NCI-H510A treated with DMSO at 0.1 percent for 48 hours (cell line): ENCODE data around the gene PBX1.

ENCODE experiments used
- DNase-seq: peaks from one replicate; lab custom pipeline; 2025; lab: John Stamatoyannopoulos, UW

Gene PBX1

GRCh38 chr1:164824542-164824941, 265.6 kb downstream of the PBX1 start:
- DNase-seq = no peak

DNA sequence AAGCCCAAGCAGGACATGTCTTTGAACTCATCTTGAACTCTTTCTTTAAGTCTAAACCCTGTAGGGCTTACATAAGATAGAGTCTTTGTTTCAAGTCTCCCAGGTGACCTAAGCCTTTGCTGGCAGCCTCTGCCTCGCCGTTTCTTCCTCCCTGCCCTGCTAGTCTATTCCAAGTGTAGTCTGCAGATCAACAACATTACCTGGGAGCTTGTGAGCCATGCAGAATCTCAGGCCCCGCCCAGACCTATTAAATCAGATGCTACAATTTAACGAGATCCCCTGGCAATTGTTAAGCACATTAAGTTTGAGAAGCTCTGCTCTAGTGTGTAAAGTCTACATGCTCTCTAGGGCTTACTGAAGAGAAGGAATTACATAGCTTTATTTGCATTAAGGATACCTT, 271.6 kb downstream of the PBX1 start:
- DNase-seq = no peak

- no peak for DNase-seq
Measured at GRCh38 chr1:164834641-164835040, 275.7 kb downstream of the PBX1 start.

- DNase-seq = no peak
Measured at GRCh38 chr1:164836614-164837018, 277.6 kb downstream of the PBX1 start.

DNA sequence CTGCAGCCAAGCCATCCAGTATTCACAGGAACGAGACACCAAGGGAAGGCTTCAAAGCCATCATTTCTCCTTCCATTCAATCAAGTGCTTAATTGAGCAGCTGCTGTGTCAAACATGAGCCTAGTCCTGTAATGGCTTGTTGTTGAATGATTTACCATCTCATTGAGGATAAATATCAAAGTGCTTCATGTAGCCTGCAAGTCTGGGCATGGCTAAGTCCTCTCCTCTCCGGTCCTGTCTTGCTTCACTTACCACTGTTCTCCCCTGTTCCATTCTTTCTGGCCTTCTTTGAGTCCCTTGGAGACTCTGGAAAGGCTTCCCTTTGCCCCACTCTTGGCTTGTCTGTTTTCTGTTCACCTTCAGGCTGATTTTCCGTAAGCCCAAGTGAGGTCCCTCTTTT, 279.8 kb downstream of the PBX1 start:
- no peak for DNase-seq

- no peak for DNase-seq
Measured at GRCh38 chr1:164840936-164841335, 282.0 kb downstream of the PBX1 start.

DNA sequence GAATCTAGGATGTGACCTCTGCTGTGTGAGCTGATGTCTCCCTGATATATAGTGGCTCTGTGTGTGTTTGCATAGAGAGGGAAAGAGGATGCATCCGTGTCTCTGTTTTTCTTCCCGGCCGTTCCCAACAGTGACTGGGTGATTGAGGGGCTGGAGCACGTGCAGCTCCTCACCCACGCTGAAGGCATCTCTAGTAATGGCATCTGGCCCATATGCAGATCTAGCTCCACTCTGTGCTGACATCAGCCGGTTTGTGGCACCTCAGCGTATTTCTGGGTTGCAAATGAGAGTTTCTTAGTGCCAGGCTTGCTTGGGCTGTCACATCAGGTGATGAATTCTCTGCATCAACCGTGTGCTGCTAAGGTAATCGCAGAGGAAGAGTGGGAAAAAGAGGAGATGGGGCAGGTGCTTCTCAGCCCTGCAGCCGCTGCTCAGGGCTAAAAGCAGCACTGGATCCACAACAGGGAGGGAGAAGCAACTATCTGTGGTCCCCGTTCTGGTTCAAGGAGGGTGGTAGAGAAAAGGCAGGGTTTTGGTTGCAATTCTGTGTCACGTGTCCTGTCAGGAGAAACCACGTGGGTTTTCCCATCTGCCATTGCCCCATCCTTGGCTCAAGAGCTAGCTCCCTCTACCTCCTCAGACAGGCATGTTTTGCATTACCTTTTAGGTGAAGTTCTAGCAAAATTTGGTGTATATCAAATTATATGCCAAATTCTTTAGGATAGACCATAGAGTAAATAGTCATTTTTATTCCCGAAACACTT, 282.9 kb downstream of the PBX1 start:
- no peak for DNase-seq

DNA sequence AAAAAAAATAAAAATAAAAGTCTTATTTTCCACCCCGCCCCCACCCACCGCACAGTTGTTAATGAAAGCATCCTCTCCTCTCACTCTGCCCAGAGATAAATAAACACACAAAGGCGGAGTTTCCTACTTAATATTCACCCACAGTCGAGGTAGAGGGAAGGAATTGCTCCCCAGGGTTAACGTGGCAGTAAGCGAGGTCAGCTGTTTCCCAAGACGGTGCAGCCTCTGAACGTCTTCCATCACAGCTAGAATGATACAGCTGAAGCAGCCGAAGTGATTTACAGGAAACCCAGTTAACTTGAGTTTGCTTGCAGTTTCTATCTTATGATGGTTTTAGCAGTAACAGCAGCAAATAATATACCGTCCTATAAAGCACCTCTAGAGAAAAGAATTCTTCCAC, 283.9 kb downstream of the PBX1 start:
- no peak for DNase-seq

GRCh38 chr1:164843743-164844500, 284.9 kb downstream of the PBX1 start:
- DNase-seq = no peak

GRCh38 chr1:164846731-164847691, 288.0 kb downstream of the PBX1 start:
- DNase-seq = no peak

DNA sequence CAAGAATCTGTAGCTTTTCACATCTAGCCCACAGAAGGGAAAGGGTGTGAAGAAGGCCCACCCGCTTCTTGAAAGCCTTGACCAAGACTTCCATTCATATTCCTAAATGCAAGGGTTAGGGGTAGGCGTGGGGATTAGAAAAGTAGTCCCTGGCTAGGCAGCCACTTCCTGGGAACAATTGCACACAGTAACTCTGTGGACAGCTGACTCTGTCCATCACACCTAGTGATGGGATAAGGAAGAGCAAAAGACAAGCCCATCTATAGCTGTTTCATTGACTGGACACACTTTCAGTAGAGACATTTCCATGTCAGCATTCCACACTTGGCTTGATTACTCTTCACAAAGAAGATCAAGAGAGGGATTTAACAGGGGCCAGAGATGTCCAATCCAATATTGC, 294.2 kb downstream of the PBX1 start:
- no peak for DNase-seq

GRCh38 chr1:164855716-164856329, 296.8 kb downstream of the PBX1 start:
- no peak for DNase-seq

DNA sequence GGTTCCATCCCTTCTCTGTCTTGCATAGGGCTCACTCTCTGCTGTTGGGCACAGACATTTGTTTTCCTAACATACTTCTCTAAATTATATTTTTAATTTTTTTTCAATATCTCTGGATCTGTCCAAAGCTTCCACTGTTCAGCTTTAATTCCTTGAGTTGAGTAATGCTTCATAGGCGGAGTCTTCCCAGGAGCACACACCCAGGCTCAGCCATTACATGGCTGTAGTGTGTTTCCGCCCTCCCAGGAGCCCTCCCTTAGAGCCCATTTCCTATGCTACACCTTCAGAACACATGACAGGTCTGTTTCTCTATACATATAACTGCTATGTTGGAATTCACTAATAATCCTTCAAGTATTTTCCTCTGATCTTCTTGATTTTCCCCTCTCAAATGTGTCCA, 297.4 kb downstream of the PBX1 start:
- DNase-seq = no peak

DNA sequence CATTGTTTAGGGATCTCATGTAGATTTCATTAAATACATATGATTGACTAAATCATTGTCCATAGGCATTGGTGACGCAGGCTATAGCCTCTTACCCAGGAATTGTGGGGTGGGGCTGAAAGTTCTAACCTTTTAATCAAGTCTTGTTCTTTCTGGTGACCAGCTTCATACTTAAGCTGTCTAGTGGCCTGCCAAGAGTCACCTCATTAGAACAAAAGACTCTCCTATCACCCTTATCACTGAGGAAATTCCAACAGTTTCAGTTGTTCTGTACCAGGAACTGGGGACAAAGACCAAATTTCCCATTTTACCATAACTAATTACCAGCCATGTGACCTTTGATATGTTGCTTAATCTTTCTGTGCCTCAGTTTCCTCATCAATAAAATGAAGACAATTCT, 298.5 kb downstream of the PBX1 start:
- DNase-seq = no peak

GRCh38 chr1:164858096-164858632, 299.2 kb downstream of the PBX1 start:
- DNase-seq = no peak

GRCh38 chr1:164861632-164862031, 302.6 kb downstream of the PBX1 start:
- DNase-seq = no peak

- no peak for DNase-seq
Measured at GRCh38 chr1:164863056-164863455, 304.1 kb downstream of the PBX1 start.

GRCh38 chr1:164864161-164864560, 305.2 kb downstream of the PBX1 start:
- no peak for DNase-seq

DNA sequence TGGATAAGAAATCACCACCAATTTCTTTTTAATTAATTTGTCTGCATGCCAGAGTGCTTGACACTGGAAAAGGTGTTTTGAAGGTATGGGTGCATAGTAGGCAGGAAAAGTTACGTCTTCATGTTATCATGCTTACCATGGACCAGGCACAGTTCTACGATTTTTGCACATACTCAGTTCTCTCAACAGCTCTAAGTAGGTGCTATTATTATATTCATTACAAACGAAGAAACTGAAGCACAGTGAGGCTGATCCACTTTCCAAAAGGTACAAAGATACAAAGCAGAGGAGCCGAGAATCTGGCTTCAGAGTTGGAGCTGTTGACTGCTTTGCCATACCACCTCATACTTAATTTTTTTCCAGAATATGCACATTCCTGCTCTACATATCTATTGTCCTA, 306.4 kb downstream of the PBX1 start:
- no peak for DNase-seq

- no peak for DNase-seq
Measured at GRCh38 chr1:164867590-164867989, 308.6 kb downstream of the PBX1 start.

- DNase-seq = no peak
Measured at GRCh38 chr1:164868990-164869389, 310.0 kb downstream of the PBX1 start.

DNA sequence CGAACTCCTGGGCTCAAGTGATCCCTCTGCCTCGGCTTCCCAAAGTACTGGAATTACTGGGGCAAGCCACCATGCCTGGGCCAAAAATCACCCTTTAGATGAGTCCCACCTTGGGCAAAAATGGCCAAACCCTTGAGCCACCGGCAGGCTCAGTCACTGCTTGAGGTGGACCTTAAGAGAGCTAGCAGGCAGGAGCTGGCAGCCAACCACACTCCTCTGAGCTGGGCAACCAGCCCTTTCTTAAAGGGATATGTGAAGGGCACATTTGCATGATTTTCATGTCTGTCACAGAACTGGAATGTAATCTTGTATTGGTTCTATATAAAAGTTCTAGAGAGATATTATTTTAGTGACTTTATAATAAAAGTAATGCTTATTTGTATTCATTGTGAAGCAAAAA, 316.5 kb downstream of the PBX1 start:
- no peak for DNase-seq
